Kasumi-1 (cell line): Measurements from ENCODE around the gene DUSP2.

Source experiments
- DNase-seq, 2 experiments: peaks; one replicate each; lab custom pipeline; 2025; lab: John Stamatoyannopoulos, UW

Gene DUSP2

GRCh38 chr2:96145036-96145847 is at the start of gene DUSP2:
Gene DUSP2, minus strand, starts transcription at chr2:96145440. Its CDS starts 86 bp downstream, at chr2:96145354.
- peak; percentile 75 to 83 for DNase-seq

GRCh38 chr2:96191937-96192670 is 46.9 kb upstream of the DUSP2 start:
- DNase-seq, result no peak

- DNase-seq, result no peak
These were observed 43.7 kb upstream of the DUSP2 start for GRCh38 chr2:96188821-96189526.

GRCh38 chr2:96186562-96186961 is 41.3 kb upstream of the DUSP2 start:
- no peak for DNase-seq

GRCh38 chr2:96185516-96185915 is 40.3 kb upstream of the DUSP2 start:
- no peak for DNase-seq

- no peak for DNase-seq
These were observed 39.7 kb upstream of the DUSP2 start for GRCh38 chr2:96184989-96185388.

GRCh38 chr2:96184188-96184587 is 38.9 kb upstream of the DUSP2 start:
- DNase-seq, result no peak

GRCh38 chr2:96181529-96181928 is 36.3 kb upstream of the DUSP2 start:
- DNase-seq, result no peak

- peak in 1 of 2 experiments; percentile 19 for DNase-seq
These were observed 35.3 kb upstream of the DUSP2 start for GRCh38 chr2:96180521-96180920.

- DNase-seq, result no peak
These were observed 34.8 kb upstream of the DUSP2 start for GRCh38 chr2:96180002-96180401.

GRCh38 chr2:96176661-96177060 is 31.4 kb upstream of the DUSP2 start:
- DNase-seq, result no peak

- no peak for DNase-seq
These were observed 30.7 kb upstream of the DUSP2 start for GRCh38 chr2:96175951-96176350.

GRCh38 chr2:96174251-96175144 is 29.3 kb upstream of the DUSP2 start:
- DNase-seq, result peak; percentile 67 to 70

- no peak for DNase-seq
These were observed 26.6 kb upstream of the DUSP2 start for GRCh38 chr2:96171831-96172230.

- no peak for DNase-seq
These were observed 25.4 kb upstream of the DUSP2 start for GRCh38 chr2:96170626-96171025.

GRCh38 chr2:96169868-96170507 is 24.7 kb upstream of the DUSP2 start:
- DNase-seq, result no peak

GRCh38 chr2:96167407-96168013 is 22.3 kb upstream of the DUSP2 start:
- DNase-seq, result no peak

- DNase-seq, result no peak
These were observed 19.4 kb upstream of the DUSP2 start for GRCh38 chr2:96164459-96165184.

- DNase-seq, result no peak
These were observed 18.7 kb upstream of the DUSP2 start for GRCh38 chr2:96163768-96164429.

GRCh38 chr2:96163415-96163767 is 18.2 kb upstream of the DUSP2 start:
- no peak for DNase-seq
